ENCODE data around the gene SNX20.

The SNX20 gene

GRCh38 chr16:50634947-50635346 lies 46.2 kb downstream of the SNX20 start:
- no peak for DNase-seq

- no peak for DNase-seq
These were observed 47.0 kb downstream of the SNX20 start for GRCh38 chr16:50634090-50634489.

- DNase-seq = no peak
These were observed 47.9 kb downstream of the SNX20 start for GRCh38 chr16:50632927-50633800.

GRCh38 chr16:50631985-50632576 lies 49.0 kb downstream of the SNX20 start:
- no peak for DNase-seq

GRCh38 chr16:50631249-50631984 lies 49.7 kb downstream of the SNX20 start:
- DNase-seq = no peak

- no peak for DNase-seq
These were observed 50.6 kb downstream of the SNX20 start for GRCh38 chr16:50630394-50631020.

GRCh38 chr16:50629334-50629733 lies 51.8 kb downstream of the SNX20 start:
- no peak for DNase-seq

- DNase-seq = no peak
These were observed 52.8 kb downstream of the SNX20 start for GRCh38 chr16:50628156-50628802.

GRCh38 chr16:50627419-50627818 lies 53.7 kb downstream of the SNX20 start:
- DNase-seq = peak; percentile 29

- no peak for DNase-seq
These were observed 54.2 kb downstream of the SNX20 start for GRCh38 chr16:50626868-50627267.

- no peak for DNase-seq
These were observed 55.7 kb downstream of the SNX20 start for GRCh38 chr16:50625374-50625773.

- DNase-seq = no peak
These were observed 56.6 kb downstream of the SNX20 start for GRCh38 chr16:50624449-50624970.

- DNase-seq = no peak
These were observed 58.3 kb downstream of the SNX20 start for GRCh38 chr16:50622643-50623369.

GRCh38 chr16:50622029-50622428 lies 59.1 kb downstream of the SNX20 start:
- DNase-seq = no peak

Measured in fibroblast of skin of back (primary cell).